HG02610 (cell line): ENCODE results near the gene VAC14.

Experiments used
- ATAC-seq: cut with Tn5 transposase; IDR thresholded peaks from one replicate; pipeline ENCODE4 v1.9.1; 2021; ENCODE audit warnings: mild to moderate bottlenecking, moderate library complexity; ENCODE audit not compliant: unreplicated experiment

The VAC14 gene

DNA sequence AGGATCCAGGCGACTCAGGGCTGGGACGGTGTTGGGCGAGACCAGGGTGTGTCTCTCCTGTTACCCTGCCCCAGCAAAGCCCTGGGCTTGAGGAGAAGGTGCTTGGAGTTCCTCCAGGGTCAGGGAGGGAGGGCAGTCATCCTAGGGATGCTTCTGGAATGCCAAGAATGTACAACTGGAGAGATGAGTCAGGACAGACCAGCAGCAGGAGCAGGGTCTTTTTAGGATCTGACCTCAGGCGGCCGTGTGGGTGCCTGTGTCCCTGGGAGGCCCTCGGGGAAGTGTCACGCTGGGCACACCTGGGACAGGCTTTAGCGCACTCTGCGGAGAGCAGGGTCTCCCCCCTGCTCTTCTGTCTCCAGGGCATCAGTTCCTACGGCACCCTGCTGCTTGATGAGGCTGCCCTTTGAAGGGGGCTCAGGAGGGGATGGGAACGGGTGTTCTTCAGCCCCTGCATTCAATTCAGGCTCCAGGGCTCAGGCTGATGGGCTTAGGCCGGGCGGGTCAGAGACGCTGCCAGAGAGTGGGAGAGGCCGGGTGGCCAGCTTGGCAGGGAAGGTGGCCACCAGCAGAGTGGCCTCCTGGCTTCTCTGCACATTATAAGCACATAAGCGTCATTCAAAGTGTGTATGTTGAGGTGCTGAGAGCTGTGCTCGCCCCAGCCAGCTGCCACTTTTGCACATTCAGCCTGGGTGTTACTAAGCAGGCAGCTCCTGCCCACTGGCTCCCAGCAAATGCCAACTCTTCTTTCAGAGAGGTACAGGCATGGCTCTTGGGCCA is 106.7 kb downstream of the VAC14 start:
- ATAC-seq: no peak

DNA sequence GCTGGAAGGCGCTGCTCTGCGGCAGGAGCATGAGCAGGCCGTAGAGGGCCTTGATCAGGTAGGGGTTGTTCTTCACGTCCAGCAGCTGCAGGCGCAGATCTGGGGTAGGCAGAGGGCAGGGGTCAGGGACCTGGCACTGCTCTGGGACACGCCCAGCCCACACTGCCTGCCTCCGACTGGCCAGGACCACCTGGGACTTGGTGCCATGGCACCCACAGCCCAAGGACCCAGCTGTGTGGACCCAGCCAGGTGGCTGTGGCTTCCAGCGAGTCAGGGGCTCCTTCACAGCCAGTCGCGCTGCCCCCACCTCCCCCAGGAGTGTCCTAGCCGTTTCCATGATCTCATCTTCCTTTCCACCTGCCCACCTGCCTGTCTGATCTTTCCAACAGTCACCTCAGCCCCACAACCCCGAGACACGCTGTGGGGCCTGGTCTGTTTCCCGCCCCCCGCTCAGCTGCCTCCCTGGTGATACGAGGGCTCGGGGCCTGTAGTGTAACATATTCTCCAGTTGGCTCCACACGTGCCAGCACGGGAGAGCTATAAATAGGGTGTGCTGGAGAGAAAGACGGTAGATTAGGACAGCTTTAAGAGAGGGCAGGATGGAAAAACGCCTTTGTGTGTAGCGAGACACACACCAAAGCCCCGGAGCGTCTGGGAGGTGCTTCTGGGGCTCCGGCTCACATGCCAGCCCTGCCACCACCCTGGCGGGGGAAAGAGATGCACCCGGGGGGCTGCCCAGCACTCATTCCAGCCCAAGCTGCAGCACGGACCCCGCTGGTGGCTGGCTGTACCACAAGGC is 107.9 kb downstream of the VAC14 start:
- ATAC-seq: no peak

DNA sequence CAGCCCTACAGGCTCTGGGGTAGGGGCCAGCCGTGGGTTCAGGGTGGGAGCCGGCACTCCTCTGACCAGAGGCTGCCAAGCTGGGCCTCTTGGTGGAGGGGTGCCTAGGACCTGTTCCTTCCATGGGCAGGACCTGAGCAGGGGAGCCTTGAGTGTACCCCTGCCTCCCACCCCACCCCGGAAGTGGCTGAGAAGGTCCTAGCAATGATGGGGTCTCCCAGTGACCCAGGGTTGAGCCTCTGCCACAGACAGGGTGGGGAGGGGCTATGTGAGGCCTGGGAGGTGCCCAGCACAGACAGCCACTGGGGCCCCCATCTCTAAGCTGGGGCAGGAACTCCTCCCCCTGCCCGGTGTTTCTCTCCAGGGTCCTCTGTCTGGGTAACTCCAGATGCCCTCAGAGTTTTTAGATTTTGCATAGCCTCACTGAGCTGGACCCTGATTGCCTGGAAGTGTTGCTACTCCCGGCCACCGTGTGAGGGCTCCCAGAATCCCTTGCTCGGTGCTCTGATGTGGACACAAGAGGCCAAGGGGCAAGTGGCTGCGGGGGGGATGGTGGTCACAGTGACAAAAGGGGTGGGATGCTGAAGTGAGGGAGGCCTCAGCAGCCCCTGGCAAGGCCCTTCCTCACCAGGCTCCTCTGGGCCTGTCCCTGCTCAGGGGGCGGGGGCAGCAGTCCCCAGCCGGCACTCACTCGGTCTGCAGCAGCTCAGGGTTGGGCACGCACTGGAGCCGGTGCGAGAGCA is 108.7 kb downstream of the VAC14 start:
- ATAC-seq: no peak

- ATAC-seq: no peak
These were observed 109.5 kb downstream of the VAC14 start for GRCh38 chr16:70691223-70692129.

- ATAC-seq: no peak
These were observed 110.7 kb downstream of the VAC14 start for GRCh38 chr16:70689970-70690891.

DNA sequence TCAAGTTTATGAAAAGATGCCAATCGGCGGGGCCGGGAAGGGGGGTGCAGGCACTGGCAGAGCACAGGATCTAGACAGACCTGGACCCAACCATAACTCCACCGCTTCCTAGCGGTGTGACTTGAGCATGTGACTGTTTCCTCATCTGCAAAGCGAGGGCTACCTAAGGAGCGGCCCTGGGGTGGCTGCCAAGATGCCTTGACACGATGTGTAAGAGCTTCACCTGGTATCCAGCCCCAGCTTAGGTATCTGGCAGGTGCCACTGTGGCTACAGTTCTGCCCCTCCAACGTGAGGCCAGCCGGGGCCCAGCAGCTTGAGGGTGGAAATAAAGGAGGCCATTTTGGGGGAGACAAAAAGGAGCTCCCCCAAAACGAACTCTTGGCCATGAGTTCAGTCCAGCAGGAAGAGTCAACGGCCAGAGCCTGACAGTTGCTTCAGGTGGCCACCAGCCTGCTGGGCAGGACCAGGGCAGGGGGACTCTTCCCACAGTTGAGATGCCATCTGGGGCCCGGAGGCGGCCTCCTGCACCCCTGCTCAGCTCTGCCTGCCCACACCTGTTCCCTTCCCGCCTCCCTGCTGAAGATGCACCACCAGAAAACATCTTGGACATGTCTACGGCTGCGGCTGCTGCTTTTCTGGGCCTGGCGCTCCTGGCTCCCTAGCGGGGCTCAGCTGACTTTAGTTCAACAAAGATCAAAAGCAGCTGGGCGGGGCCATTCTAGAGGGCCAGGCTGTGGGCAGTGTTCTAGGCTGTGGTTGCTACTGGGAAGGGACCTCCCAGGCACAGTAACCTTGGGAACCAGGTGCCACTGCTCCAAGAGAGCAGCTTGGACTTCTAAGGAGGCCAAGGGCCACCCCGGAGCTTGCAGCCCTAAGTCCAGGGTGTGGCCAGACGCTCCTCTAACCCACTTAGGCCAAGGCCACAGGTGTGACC is 111.7 kb downstream of the VAC14 start:
- no peak for ATAC-seq

DNA sequence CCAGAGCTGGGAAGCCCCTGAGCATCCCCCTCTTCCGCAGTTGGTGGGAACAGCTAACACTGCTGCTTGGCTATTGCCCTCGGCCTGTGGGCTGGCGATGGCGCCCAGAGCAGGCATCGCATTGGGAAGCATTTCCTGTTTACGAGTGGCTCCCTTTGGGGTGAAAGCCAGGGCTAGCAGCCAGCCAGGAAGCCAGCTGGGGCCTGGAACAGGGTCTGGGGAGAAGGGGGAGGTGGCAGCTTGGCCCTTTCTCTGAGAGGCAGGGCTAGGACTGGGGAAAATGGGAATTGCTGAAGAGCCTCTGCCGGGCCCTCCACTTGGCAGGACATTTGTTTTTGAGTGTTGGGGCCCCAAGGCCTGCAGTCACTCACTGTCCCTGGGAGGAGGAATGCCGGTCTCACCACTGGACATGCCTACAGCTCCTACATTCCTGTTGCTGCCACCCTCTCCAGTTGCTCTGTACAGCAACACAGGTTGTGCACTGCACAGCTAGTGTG is 112.7 kb downstream of the VAC14 start:
- no peak for ATAC-seq

DNA sequence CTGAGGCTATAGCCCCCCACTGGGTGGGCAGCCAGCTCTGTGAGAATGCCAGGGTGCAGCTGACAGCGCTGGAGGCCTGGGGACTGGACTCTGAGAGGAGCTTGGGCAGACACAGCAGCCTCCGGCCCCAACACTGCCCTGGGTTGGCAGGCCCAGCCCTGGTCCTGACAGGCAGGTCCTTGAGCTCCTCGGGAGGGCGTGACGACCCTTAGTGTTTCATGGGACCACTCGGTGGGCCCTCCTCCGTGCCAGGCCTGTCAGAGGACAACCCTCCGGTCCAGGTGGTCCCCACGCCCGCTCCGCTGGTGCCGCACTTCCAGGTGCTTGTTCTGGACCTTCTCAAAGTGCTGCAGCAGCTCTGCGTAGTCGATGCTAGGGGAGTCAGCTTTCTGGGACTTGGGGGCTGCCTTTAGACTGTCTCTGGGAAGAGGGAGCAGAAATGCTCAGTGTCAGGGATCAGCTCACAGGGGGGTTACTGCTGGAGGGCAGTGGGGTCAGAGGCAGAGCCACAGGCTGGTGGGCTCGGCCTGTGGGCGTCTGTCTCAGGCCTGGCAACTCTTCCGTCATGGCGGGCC is 113.2 kb downstream of the VAC14 start:
- ATAC-seq: no peak

- ATAC-seq: no peak
These were observed 113.9 kb downstream of the VAC14 start for GRCh38 chr16:70687102-70687511.

DNA sequence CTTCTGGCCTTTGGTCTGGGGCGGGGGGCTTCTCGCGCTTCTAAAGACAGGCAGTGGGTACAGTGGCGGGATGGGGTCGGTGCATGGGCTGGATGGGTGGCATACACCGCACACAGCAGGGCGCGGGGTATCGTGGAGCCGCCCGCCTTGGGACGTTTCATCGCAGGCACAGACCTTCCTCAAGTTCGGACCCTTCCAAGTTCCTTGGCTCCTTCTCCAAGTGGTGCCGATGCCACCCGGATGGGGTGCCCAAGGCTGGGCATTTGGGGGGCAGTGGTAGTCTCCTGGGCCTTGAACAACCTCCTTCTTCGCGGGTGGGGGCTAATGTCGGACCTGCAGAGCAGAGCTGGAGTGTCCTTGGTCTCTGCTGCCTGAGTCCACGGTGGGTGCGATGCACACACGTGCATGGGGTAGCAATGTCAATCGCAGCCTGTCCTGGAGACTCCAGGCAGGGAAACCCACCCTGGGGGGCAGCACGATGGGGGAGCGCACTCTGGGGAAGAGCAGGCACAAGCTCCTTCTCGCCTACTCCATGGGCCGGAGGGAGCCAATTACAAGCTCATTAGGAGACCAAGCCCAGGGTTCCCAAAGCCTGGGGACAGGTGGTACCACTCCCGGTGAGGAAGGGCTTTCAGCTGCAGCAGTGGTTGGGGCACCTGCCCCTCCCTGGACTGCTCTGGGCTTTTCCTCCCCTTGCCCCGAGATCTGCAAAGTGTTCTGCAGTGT is 114.4 kb downstream of the VAC14 start:
- ATAC-seq: no peak

DNA sequence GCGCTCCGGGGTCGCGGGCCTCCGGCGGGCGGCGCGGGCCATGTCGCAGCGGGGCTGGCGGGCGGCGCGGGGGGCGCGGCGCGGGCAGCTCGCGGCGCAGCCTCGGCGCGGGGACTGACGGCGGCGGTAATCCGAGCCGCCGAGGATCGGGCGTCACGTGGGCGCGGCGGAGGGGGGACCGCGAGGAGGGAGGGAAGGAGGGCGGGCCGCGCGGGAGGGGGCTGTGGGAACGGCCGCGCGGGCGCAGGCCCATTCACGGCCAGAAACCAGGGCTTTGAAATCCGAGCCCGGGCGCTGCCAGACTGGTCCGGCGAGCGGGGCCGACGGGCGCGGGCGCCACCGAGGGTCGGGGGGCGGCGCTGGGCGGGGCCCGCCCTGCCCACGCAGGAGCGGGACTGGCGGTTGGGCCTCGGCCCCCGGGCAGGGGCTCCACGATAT is 115.0 kb downstream of the VAC14 start, which contains the start of gene MTSS2:
Gene MTSS2 (minus strand): TSS at position 116 of the 438 bp plus-strand sequence. CDS start 262 bp downstream, outside the sequence.
- ATAC-seq: no peak

DNA sequence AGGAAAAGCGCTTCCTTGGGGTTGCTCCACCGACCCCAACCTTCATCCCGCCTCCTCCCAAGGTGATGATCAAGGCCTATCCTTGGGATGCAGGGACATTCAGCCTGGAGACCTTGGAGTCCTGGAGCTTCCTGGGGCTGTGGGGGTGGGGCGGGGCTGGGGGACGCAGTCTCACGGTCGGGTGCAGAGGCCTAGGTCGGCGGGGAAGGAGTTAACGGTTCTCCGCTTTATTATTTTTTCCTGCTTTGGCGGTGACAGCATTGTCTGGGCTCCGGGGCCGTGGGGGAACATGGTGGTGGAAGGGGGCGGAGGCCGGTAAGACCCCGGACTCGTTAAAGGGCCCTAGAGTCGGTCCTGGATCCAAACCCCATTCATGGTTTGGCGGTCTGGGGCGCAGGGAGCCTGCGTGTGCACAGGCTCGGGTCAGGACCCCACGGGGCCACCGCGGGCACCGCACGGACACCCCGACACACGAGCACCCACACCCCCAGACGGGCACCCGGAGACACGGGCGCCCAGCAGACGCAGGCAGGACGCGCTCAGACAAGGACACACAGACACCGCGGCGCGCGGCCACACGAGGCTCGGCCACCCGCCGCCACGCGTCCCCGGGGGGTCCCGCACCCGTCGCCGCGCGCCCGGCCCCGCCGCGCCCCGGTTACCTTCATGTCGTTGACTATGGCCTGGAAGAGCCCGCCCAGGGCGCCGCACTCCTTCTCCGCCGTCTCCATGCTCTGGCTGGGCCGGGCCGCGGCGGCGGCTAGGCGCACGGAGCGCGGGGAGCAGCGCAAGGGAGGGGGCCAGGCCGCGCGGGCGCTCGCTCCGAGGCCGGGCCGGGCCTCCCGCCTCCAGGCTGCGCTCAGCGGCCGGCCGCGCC is 115.7 kb downstream of the VAC14 start:
- no peak for ATAC-seq

DNA sequence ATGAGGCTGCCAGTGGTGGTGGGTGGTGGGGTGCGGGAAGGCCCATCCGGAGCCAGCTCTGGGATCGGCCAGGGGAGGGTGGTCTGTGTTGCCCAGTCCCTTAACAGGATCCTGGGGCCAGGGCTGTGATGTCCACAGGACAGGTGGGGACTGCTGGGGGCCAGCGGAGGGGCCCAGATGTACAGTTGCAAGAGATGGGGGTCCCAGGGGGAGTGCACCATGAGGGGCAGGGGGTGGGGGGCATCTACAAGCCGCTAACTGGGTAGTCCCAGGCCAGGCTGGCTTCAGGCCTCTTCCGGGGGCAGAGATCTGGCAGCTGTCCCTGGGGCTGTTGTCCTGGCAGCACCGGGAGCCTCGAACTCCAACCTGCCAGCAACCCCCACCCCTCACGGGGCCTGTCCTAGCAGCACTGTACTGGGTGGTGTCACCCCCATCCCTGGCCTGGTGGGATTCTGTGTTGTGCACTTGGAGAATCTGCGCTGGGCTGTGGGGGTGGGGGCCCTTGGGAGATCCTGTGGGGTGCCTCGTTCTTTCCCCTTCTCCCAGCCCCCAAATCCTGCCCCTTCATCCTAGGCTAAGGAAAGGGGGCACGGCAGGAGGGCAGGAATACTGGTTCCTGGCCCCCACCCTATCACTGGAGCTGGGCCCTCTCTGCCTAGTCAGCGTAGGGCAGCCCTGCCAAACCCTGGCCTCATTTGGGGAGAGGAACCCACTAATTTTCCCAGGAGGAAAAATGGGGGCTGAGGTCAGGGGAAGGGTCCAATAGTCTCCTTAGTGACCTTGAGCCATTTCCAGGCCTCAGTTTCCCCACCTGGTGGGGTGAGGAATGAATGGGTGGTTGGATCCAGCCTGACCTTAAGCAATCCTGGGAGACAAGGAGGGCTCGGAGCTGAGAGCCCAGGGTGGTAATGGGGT is 116.6 kb downstream of the VAC14 start:
- no peak for ATAC-seq

- ATAC-seq: no peak
These were observed 117.6 kb downstream of the VAC14 start for GRCh38 chr16:70683146-70683944.
